GM12864 (cell line): ENCODE data around the gene UQCR10.

ENCODE experiments used
- DNase-seq: peaks from one replicate; pipeline ENCODE4 v3.0.0-alpha.2; 2011; ENCODE audit warnings: low read depth
- H3K4me3 ChIP-seq: 2 replicates; pipeline ENCODE4 v1.5.1; 2011; ENCODE audit warnings: mild to moderate bottlenecking, low read depth, low read length, control low read depth
- CTCF ChIP-seq: IDR thresholded peaks from 2 replicates; pipeline ENCODE4 v1.5.1; 2011; ENCODE audit warnings: low read depth, mild to moderate bottlenecking, moderate library complexity, low read length, control low read depth, inconsistent platforms; ENCODE audit errors: missing control alignments

UQCR10 gene

GRCh38 chr22:29744902-29745301 lies 22.3 kb upstream of the UQCR10 start:
- no peak for DNase-seq
- no peak overlapping the region for H3K4me3 ChIP-seq
- TF ChIP-seq CTCF, result no peak

GRCh38 chr22:29747832-29748231 lies 19.3 kb upstream of the UQCR10 start:
- TF ChIP-seq CTCF, result no peak
- no peak overlapping the region for H3K4me3 ChIP-seq

GRCh38 chr22:29748248-29748893 lies 18.8 kb upstream of the UQCR10 start:
- TF ChIP-seq CTCF, result no peak
- H3K4me3 ChIP-seq, result no peak overlapping the region
- no peak for DNase-seq

More at GRCh38 chr22:29747832-29748231, 19.3 kb upstream of the UQCR10 start:
- DNase-seq, result no peak

- no peak for TF ChIP-seq CTCF
- no peak overlapping the region for H3K4me3 ChIP-seq
- DNase-seq, result no peak
These were observed 17.1 kb upstream of the UQCR10 start for GRCh38 chr22:29750029-29750428.

- no peak for DNase-seq
- no peak for TF ChIP-seq CTCF
- no peak overlapping the region for H3K4me3 ChIP-seq
These were observed 16.3 kb upstream of the UQCR10 start for GRCh38 chr22:29750559-29751538.

GRCh38 chr22:29751669-29752068 lies 15.5 kb upstream of the UQCR10 start:
- TF ChIP-seq CTCF, result no peak
- no peak for DNase-seq
- H3K4me3 ChIP-seq, result no peak overlapping the region
